GM19438 (cell line): ENCODE data around the gene TFB1M.

Experiments
- ATAC-seq: cut with Tn5 transposase; IDR thresholded peaks from one replicate; pipeline ENCODE4 v1.9.1; 2021; ENCODE audit warnings: low read depth; ENCODE audit not compliant: unreplicated experiment

TFB1M gene

GRCh38 chr6:155213611-155214372 lies 100.5 kb downstream of the TFB1M start:
- ATAC-seq = no peak

DNA sequence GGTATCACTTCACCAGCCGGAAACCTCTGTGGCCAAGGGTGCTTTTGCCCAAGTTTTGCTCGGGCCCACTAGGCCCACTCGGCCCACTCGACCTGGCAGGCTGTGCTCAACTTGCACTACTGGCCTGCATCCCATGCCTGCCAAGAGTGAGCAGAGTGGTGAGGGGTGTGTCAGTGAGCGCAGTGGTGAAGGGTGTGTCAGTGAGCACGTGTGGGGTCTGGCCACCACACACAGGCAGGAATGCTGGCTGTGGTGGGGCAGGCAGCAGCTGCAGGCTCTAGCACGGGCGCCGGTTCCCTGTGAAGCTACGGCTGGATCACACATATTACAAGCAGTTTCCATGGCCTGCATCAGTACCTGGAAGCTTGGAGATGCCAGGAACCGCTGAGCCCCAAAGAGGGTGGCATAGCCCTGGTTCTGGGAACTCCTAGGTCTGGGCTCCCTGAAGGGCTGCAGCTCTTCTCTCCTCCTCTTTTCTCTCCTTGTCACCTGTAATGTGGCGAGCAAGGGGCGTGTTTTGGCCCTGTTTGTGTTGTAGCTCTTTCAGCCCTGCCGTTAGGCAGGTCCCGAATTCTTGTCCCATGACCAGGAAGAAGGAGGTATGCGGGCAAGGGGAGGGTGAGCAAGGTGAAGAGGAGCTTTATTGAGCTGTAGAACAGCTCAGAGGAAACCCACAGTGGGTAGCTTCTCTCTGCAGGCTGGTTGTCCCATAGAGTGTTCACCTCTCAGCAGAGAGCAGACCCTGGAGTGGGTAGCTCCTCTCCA lies 101.5 kb downstream of the TFB1M start:
- ATAC-seq = no peak

- no peak for ATAC-seq
These were observed 102.2 kb downstream of the TFB1M start for GRCh38 chr6:155212106-155212505.

- ATAC-seq = no peak
These were observed 107.1 kb downstream of the TFB1M start for GRCh38 chr6:155207223-155207622.
